ENCODE measurements around the gene BTNL8.

GRCh38 chr5:180875860-180876426 lies 23.0 kb upstream of the BTNL8 start:
- TF ChIP-seq CTCF (IDR thresholded peaks at IDR 0.05; ENCODE audit: borderline replicate concordance, extremely low read depth, low read length, poor library complexity, severe bottlenecking) (no peak), EZH2 (IDR thresholded peaks at IDR 0.05; ENCODE audit: borderline replicate concordance, low read depth, low read length, severe bottlenecking) (no peak)

All from DND-41 (cell line).